Common myeloid progenitor, CD34-positive (primary cell): ENCODE results near the gene CNPY4.

Experiments
- CTCF ChIA-PET: fragments of 350-600 bp; sonication (Branson Sonifier 250); formaldehyde crosslinking; loops from one replicate; lab custom pipeline; 2021; ENCODE audit warnings: antibody characterized with exemption; lab: Charles Lee
- POLR2A ChIA-PET: fragments of 350-600 bp; sonication (Branson Sonifier 250); formaldehyde crosslinking; loops from one replicate; lab custom pipeline; 2021; ENCODE audit warnings: antibody characterized with exemption; lab: Charles Lee
- DNase-seq, 3 donors: peaks; one replicate each; pipeline versions ENCODE4 v3.0.0 to v3.0.0-alpha.2; 2013
- H3K27ac ChIP-seq, 2 experiments: 1 replicate in 1 of 2; 2 replicates in 1 of 2; pipeline ENCODE4 v1.7.0; 2013; ENCODE audit warnings: inconsistent platforms in 2 of 2, low read length in 2 of 2, mild to moderate bottlenecking in 2 of 2, low read depth in 1 of 2, moderate library complexity in 1 of 2; ENCODE audit not compliant: severe bottlenecking in 2 of 2, insufficient read depth in 1 of 2, poor library complexity in 1 of 2
- H3K27me3 ChIP-seq, 5 experiments: replicated peaks in 2 of 5; 1 replicate in 3 of 5; 2 replicates in 2 of 5; pipeline versions ENCODE4 v1.6.1 to v1.7.0; 2013; ENCODE audit warnings: low read length in 4 of 5, mild to moderate bottlenecking in 2 of 5, moderate library complexity in 2 of 5, inconsistent platforms in 1 of 5; ENCODE audit not compliant: insufficient read depth in 5 of 5, control insufficient read depth in 4 of 5
- H3K36me3 ChIP-seq, 4 experiments: 1 replicate in 2 of 4; 2 replicates in 2 of 4; pipeline versions ENCODE4 v1.6.1 to v1.7.0; 2013; ENCODE audit warnings: low read length in 3 of 4, control low read depth in 1 of 4, mild to moderate bottlenecking in 1 of 4; ENCODE audit not compliant: control insufficient read depth in 4 of 4, insufficient read depth in 4 of 4
- H3K4me1 ChIP-seq, 4 experiments: 1 replicate in 3 of 4; 2 replicates in 1 of 4; pipeline versions ENCODE4 v1.6.1 to v1.7.1; 2013; ENCODE audit warnings: low read length in 3 of 4, mild to moderate bottlenecking in 3 of 4, control low read depth in 1 of 4, inconsistent platforms in 1 of 4, moderate library complexity in 1 of 4; ENCODE audit not compliant: control insufficient read depth in 4 of 4, insufficient read depth in 4 of 4; ENCODE audit errors: control extremely low read depth in 1 of 4
- H3K4me3 ChIP-seq, 7 experiments: 1 replicate in 4 of 7; 2 replicates in 3 of 7; pipeline versions ENCODE4 v1.5.1 to v1.7.0; 2013; ENCODE audit warnings: mild to moderate bottlenecking in 7 of 7, low read length in 6 of 7, moderate library complexity in 6 of 7, inconsistent platforms in 2 of 7, low read depth in 2 of 7, control low read depth in 1 of 7; ENCODE audit not compliant: insufficient read depth in 4 of 7, control insufficient read depth in 1 of 7; ENCODE audit errors: extremely low read depth in 1 of 7
- H3K9me3 ChIP-seq, 5 experiments: 1 replicate in 4 of 5; 2 replicates in 1 of 5; pipeline versions ENCODE4 v1.6.1 to v1.7.1; 2013; ENCODE audit warnings: low read length in 4 of 5, mild to moderate bottlenecking in 2 of 5, inconsistent platforms in 1 of 5, low read depth in 1 of 5, moderate library complexity in 1 of 5; ENCODE audit not compliant: control insufficient read depth in 4 of 5, insufficient read depth in 2 of 5; ENCODE audit errors: control extremely low read depth in 1 of 5
- WGBS: methylation state at CpG from one replicate; pipeline ENCODE4 v1.1.5; 2013; ENCODE audit not compliant: insufficient coverage; 5-methylcytosine and 5-hydroxymethylcytosine counted together

The CNPY4 gene

GRCh38 chr7:100171087-100171681 lies 51.8 kb downstream of the CNPY4 start:
- Histone ChIP-seq H3K27me3 (peaks cover 0 to 46% (median 17%) of the 10 kb centered on the region in 5 experiments), H3K9me3 (no peaks in the 10 kb centered on the region), H3K4me1 (peaks cover 0 to 40% (median 33%) of the 10 kb centered on the region in 4 experiments), H3K4me3 (peak overlapping the region in 5 of 7 experiments; percentile 29 to 70 (median 51)), H3K27ac (no peak overlapping the region), H3K36me3 (peaks cover 0 to 11% (median 0%) of the 10 kb centered on the region in 4 experiments)
- POLR2A ChIA-PET, result no interaction called here
- CTCF ChIA-PET, result interaction anchor here (1.5 to 1.8 kb wide), 2 partner anchors 18 to 39 kb away, joined by 5 to 6 read pairs; no protein-coding TSS in a partner anchor
- peak in 2 of 3 donors; percentile 35 to 39 for DNase-seq
- 4% methylated on average over 46 of the region's 61 CpGs for WGBS

- peak overlapping the region in 4 of 7 experiments; percentile 13 to 70 (median 33) for H3K4me3 ChIP-seq
- H3K27ac ChIP-seq, result no peak overlapping the region
- H3K9me3 ChIP-seq, result no peaks in the 10 kb centered on the region
- peaks cover 0 to 42% (median 11%) of the 10 kb centered on the region in 5 experiments for H3K27me3 ChIP-seq
- DNase-seq, result peak in 1 of 3 donors; percentile 32
- H3K36me3 ChIP-seq, result peaks cover 0 to 11% (median 0%) of the 10 kb centered on the region in 4 experiments
- WGBS, result 19% methylated on average over 18 of the region's 22 CpGs
- ChIA-PET CTCF (interaction anchor here (1.5 to 1.8 kb wide), 2 partner anchors 17 to 39 kb away, joined by 5 to 6 read pairs; no protein-coding TSS in a partner anchor), POLR2A (no interaction called here)
- H3K4me1 ChIP-seq, result peaks cover 0 to 41% (median 34%) of the 10 kb centered on the region in 4 experiments
These were observed 52.4 kb downstream of the CNPY4 start for GRCh38 chr7:100171840-100172239.

- Histone ChIP-seq H3K4me1 (peaks cover 0 to 27% (median 22%) of the 10 kb centered on the region in 4 experiments), H3K9me3 (no peaks in the 10 kb centered on the region), H3K4me3 (no peak overlapping the region), H3K27me3 (peaks cover 0 to 23% (median 5%) of the 10 kb centered on the region in 5 experiments), H3K36me3 (peaks cover 0 to 11% (median 0%) of the 10 kb centered on the region in 4 experiments), H3K27ac (no peak overlapping the region)
- DNase-seq, result no peak
- POLR2A ChIA-PET, result no interaction called here
- WGBS, result 99% methylated on average over 8 of the region's 11 CpGs
- CTCF ChIA-PET, result interaction anchor here (1.4 kb wide), 1 partner anchor 15 kb away, joined by 3 read pairs; no protein-coding TSS in a partner anchor
These were observed 54.5 kb downstream of the CNPY4 start for GRCh38 chr7:100173806-100174495.

- no peak overlapping the region for H3K27ac ChIP-seq
- H3K27me3 ChIP-seq, result peaks cover 0 to 18% (median 2%) of the 10 kb centered on the region in 5 experiments
- CTCF ChIA-PET, result no interaction called here
- H3K4me3 ChIP-seq, result no peak overlapping the region
- no peak for DNase-seq
- H3K4me1 ChIP-seq, result peaks cover 0 to 27% (median 22%) of the 10 kb centered on the region in 4 experiments
- peaks cover 0 to 11% (median 0%) of the 10 kb centered on the region in 4 experiments for H3K36me3 ChIP-seq
- POLR2A ChIA-PET, result no interaction called here
- no peaks in the 10 kb centered on the region for H3K9me3 ChIP-seq
- 93% methylated on average over 2 of the region's 5 CpGs for WGBS
These were observed 55.1 kb downstream of the CNPY4 start for GRCh38 chr7:100174582-100174981.
